Spleen (tissue), 11 donors: ENCODE measurements around the gene NPHP4. TPM values are rescaled to one million over a fixed set of nuclear protein-coding genes. Genes with fewer than 3 reads are reported as not detected.

Experiments
- DNase-seq: peaks from one replicate; pipeline ENCODE4 v3.0.0-alpha.2; 2020
- H3K27ac ChIP-seq, 8 donors: fragments of 200-600 bp; sonication (generic) in 7 of 8; 1 replicate in 4 of 8; 2 replicates in 4 of 8; pipeline versions ENCODE4 v1.5.0 to v1.8.0; 2016 to 2021; ENCODE audit warnings: inconsistent platforms in 4 of 8, mild to moderate bottlenecking in 4 of 8, moderate library complexity in 1 of 8
- H3K27me3 ChIP-seq, 7 donors: fragments of 200-600 bp; sonication (generic) in 6 of 7; replicated peaks in 1 of 7; 1 replicate in 4 of 7; 2 replicates in 3 of 7; pipeline versions ENCODE4 v1.5.0 to v1.8.0; 2016 to 2021; ENCODE audit warnings: inconsistent platforms in 3 of 7, mild to moderate bottlenecking in 1 of 7
- H3K36me3 ChIP-seq, 6 donors: fragments of 200-600 bp; sonication (generic) in 5 of 6; 1 replicate in 4 of 6; 2 replicates in 2 of 6; pipeline versions ENCODE4 v1.5.0 to v1.8.0; 2016 to 2021; ENCODE audit warnings: inconsistent platforms in 2 of 6
- H3K4me1 ChIP-seq, 6 donors: fragments of 200-600 bp; sonication (generic) in 5 of 6; 1 replicate in 3 of 6; 2 replicates in 3 of 6; pipeline versions ENCODE4 v1.5.0 to v1.8.0; 2016 to 2021; ENCODE audit warnings: inconsistent platforms in 3 of 6
- H3K4me3 ChIP-seq, 8 donors: fragments of 200-600 bp; sonication (generic) in 7 of 8; 1 replicate in 4 of 8; 2 replicates in 4 of 8; pipeline versions ENCODE4 v1.5.0 to v1.8.0; 2016 to 2021; ENCODE audit warnings: inconsistent platforms in 4 of 8, mild to moderate bottlenecking in 4 of 8, moderate library complexity in 2 of 8
- H3K9me3 ChIP-seq, 8 donors: fragments of 200-600 bp; sonication (generic) in 7 of 8; 1 replicate in 4 of 8; 2 replicates in 4 of 8; pipeline versions ENCODE4 v1.5.0 to v1.8.0; 2016 to 2021; ENCODE audit warnings: inconsistent platforms in 4 of 8
- POLR2A ChIP-seq, 3 donors: fragments of 450-650 bp; IDR thresholded peaks; one replicate each; pipeline ENCODE4 v1.5.1; 2017; ENCODE audit warnings: antibody characterized with exemption in 3 of 3, mild to moderate bottlenecking in 1 of 3
- POLR2AphosphoS5 ChIP-seq, 3 donors: sonication (generic); formaldehyde crosslinking; IDR thresholded peaks; one replicate each; pipeline ENCODE4 v1.5.1; 2017; ENCODE audit warnings: antibody characterized with exemption in 3 of 3
- WGBS, 5 donors: extraction: QIAGEN DNeasy Blood & Tissue Kit in 3 of 5; methylation state at CpG; one replicate each; pipeline versions ENCODE4 v1.1.5 to v1.1.7; 2013 to 2018; 5-methylcytosine and 5-hydroxymethylcytosine counted together
- intact Hi-C: fragments of 100-400 bp; cut with DNase I; formaldehyde crosslinking; loops from one replicate; pipeline ENCODE4 v1.15.0; 2023; ENCODE audit warnings: low total_unique reads
- polyA plus RNA-seq, 3 donors: library from polyadenylated mRNA; stranded (reverse); fragments of 200-250 nt; gene quantifications; one replicate each; pipeline ENCODE4 v1.2.1, GENCODE V29; 2013
- total RNA-seq, 7 donors: library from RNA; depleted of rRNA in 3 of 7; stranded (reverse); fragments of >200 nt in 3 of 7; fragmentation: NEBNext Ultra II Directional in 4 of 7; extraction: Animal tissue kit (Norgen Biotek cat#: 25700) in 4 of 7; gene quantifications; one replicate each; pipeline versions ENCODE4 v1.1.0 to v1.2.1, GENCODE V29; 2016 to 2021
- TF ChIP-seq, protein P1 (sequence below), 11 experiments: fragments of 200-600 bp in 7 of 11; fragments of 450-650 bp in 4 of 11; sonication (generic) in 4 of 11; IDR thresholded peaks in 8 of 11; conservative IDR thresholded peaks in 3 of 11; 1 replicate in 7 of 11; 2 replicates in 4 of 11; pipeline versions ENCODE4 v1.4.0 to v1.8.0; 2016 to 2021; ENCODE audit warnings: antibody characterized with exemption in 11 of 11, inconsistent platforms in 4 of 11, mild to moderate bottlenecking in 1 of 11
- donor health status: healthy with polysubstance abuse.
- donor health status: DM: no; HTN: no; CAD: no; lungs with moderate emphysema.
- donor health status: DM: no; HTN: no; CAD: no.
- donor health status: Bipolar disorder and iron deficiency.
- donor health status: healthy.
- donor health status: DM: no; HTN: no; CAD: no.
- donor health status: DM: yes; HTN: yes; CAD: no.

The NPHP4 gene
- total and polyA plus RNA-seq, 10 donors, result 1.2 to 17.5 (median 9.4) TPM

DNA sequence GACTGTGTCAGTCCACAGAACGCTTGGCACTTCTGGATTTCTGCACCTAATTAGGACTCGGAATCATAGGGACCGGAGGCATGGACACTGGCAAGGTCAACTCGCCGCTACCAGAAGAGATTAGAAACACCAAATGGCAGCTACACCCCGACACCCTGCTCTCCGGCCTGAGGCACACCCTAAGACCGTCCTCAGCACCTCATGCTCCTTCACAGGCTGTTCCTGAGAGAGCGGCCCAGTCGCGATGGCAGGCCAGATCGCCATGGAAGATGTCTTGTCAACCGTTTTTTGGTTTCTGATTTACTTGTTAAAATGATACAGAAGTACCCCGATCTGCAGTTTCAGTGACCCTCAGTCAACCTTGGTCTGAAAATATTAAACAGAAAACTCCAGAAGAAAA lies 46.8 kb downstream of the NPHP4 start:
- H3K27me3 ChIP-seq, result no peaks in the 10 kb centered on the region
- no peaks in the 10 kb centered on the region for H3K4me1 ChIP-seq
- H3K4me3 ChIP-seq, result no peak overlapping the region
- H3K36me3 ChIP-seq, result peaks cover 0 to 71% (median 16%) of the 10 kb centered on the region in 6 donors
- 92 to 98% (median 96%) methylated on average over 14 of the region's 14 CpGs for WGBS, 5 donors
- TF ChIP-seq POLR2AphosphoS5 (IDR thresholded peaks at IDR 0.05) (no peak), POLR2A (IDR thresholded peaks at IDR 0.05) (no peak)
- TF ChIP-seq, protein P1, sequence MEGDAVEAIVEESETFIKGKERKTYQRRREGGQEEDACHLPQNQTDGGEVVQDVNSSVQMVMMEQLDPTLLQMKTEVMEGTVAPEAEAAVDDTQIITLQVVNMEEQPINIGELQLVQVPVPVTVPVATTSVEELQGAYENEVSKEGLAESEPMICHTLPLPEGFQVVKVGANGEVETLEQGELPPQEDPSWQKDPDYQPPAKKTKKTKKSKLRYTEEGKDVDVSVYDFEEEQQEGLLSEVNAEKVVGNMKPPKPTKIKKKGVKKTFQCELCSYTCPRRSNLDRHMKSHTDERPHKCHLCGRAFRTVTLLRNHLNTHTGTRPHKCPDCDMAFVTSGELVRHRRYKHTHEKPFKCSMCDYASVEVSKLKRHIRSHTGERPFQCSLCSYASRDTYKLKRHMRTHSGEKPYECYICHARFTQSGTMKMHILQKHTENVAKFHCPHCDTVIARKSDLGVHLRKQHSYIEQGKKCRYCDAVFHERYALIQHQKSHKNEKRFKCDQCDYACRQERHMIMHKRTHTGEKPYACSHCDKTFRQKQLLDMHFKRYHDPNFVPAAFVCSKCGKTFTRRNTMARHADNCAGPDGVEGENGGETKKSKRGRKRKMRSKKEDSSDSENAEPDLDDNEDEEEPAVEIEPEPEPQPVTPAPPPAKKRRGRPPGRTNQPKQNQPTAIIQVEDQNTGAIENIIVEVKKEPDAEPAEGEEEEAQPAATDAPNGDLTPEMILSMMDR (IDR thresholded peaks at IDR 0.05 in 8 of 11, conservative IDR thresholded peaks at IDR 0.05 in 3 of 11), result no peak
- H3K9me3 ChIP-seq, result no peaks in the 10 kb centered on the region
- intact Hi-C loops, result no loop called here
- DNase-seq, result no peak
- no peak overlapping the region for H3K27ac ChIP-seq

DNA sequence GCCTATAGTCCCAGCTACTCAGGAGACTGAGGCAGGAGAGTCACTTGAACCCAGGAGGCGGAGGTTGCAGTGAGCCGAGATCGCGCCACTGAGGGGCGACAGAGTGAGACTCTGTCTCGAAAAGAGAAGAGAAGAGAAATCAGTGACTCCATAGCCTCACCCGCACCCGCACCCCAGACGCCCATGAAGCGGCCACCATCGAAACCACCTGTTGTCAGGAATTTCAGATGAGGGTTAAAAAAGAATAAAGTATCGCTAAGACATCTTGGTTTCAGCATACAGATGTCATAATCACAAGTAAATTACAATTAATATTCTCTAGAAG lies 47.4 kb downstream of the NPHP4 start:
- no peak for DNase-seq
- intact Hi-C loops, result no loop called here
- Histone ChIP-seq H3K4me3 (no peak overlapping the region), H3K27me3 (no peaks in the 10 kb centered on the region), H3K4me1 (no peaks in the 10 kb centered on the region), H3K9me3 (no peaks in the 10 kb centered on the region), H3K27ac (no peak overlapping the region), H3K36me3 (peaks cover 0 to 69% (median 16%) of the 10 kb centered on the region in 6 donors)
- WGBS, 5 donors, result 94 to 98% (median 96%) methylated on average over 12 of the region's 12 CpGs
- TF ChIP-seq POLR2AphosphoS5 (IDR thresholded peaks at IDR 0.05), result no peak
- TF ChIP-seq POLR2A (IDR thresholded peaks at IDR 0.05), result no peak
- TF ChIP-seq, protein P1 (IDR thresholded peaks at IDR 0.05 in 8 of 11, conservative IDR thresholded peaks at IDR 0.05 in 3 of 11), result no peak

DNA sequence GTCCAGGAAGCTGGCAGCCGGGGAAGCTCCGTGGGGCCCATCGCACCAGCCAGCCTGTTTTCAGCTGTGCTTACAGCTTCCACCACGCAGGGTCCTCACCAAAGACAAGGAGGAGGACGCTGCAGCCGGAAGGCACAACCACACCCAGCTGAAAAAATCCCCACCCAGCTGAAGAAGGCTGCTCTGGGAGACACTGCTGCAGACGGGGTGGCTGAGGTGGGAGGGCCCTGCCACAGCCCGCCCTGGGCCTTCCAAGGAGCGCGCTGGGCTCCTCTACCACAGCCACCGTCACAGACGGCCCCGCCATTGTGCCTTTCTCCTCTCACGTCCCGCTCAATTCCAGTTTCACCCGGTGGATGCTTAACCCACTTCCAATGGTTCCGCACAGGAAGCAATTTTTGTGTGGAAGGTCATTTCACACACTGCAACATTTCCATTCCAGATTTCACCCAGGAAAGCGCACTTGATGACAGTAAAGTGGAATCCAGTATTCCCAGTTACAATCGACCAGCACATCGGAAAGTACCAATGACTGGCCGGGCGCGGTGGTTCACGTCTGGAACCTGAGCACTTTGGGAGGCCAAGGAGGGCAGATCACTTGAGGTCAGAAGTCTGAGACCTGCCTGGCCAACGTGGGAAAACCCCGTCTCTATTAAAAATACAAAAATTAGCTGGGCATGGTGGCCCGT lies 47.9 kb downstream of the NPHP4 start:
- Histone ChIP-seq H3K27me3 (no peaks in the 10 kb centered on the region), H3K4me3 (no peak overlapping the region), H3K4me1 (no peaks in the 10 kb centered on the region), H3K36me3 (peaks cover 0 to 65% (median 16%) of the 10 kb centered on the region in 6 donors), H3K27ac (no peak overlapping the region), H3K9me3 (no peaks in the 10 kb centered on the region)
- intact Hi-C loops, result no loop called here
- 88 to 95% (median 92%) methylated on average over 27 of the region's 27 CpGs for WGBS, 5 donors
- TF ChIP-seq POLR2AphosphoS5 (IDR thresholded peaks at IDR 0.05), result no peak
- TF ChIP-seq, protein P1 (IDR thresholded peaks at IDR 0.05 in 8 of 11, conservative IDR thresholded peaks at IDR 0.05 in 3 of 11), result no peak
- no peak for TF ChIP-seq POLR2A (IDR thresholded peaks at IDR 0.05)
- DNase-seq, result no peak

DNA sequence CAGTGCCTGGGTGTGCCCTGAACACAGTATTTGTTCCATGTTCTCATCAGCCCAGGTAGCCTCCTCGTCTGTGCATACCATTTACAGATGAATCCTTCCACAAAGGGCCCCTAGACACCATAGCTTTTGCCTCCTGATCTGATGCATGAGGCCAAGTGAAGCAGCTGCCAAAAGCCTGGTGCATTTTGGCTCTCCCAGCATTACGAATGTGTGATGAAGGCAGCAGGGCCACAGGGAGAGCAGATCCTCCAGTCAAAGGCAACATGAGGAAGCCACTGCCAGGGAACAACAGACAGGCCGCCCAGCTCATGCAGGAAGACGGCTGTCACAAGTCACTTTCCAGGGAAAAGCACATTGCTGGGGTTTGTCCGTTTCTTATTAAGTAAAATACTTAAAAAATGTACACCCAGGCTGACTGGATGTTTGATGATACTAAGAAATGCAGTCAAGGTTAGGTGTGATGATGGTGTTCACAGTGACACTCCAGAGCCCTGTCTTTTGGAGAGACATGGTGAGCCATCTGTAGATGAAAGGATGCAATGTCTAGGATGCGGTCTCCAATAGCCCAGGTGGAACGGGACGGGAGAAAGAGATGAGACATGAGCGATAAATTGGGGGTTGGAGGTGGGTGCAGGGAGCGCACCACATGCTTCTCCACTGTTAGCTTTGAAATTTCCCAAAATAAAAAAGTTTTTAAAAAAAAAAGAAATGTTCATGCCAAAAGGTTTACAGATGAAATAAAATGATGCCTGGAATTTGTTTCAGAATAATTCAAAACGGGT lies 48.7 kb downstream of the NPHP4 start:
- Histone ChIP-seq H3K9me3 (no peaks in the 10 kb centered on the region), H3K27ac (no peak overlapping the region), H3K36me3 (peaks cover 0 to 63% (median 16%) of the 10 kb centered on the region in 6 donors), H3K27me3 (no peaks in the 10 kb centered on the region), H3K4me3 (no peak overlapping the region), H3K4me1 (no peaks in the 10 kb centered on the region)
- no peak for DNase-seq
- WGBS, 5 donors, result 87 to 94% (median 93%) methylated on average over 11 of the region's 11 CpGs
- intact Hi-C loops, result no loop called here
- no peak for TF ChIP-seq POLR2AphosphoS5 (IDR thresholded peaks at IDR 0.05)
- TF ChIP-seq POLR2A (IDR thresholded peaks at IDR 0.05), result no peak
